ENCODE measurements around the gene ASZ1. TPM values are rescaled to one million over a fixed set of nuclear protein-coding genes. Genes with fewer than 3 reads are reported as not detected.

Gene ASZ1
- total and polyA plus RNA-seq, 2 donors (not counting 1 experiment from before 2014, with no cell fraction given), result not detected

DNA sequence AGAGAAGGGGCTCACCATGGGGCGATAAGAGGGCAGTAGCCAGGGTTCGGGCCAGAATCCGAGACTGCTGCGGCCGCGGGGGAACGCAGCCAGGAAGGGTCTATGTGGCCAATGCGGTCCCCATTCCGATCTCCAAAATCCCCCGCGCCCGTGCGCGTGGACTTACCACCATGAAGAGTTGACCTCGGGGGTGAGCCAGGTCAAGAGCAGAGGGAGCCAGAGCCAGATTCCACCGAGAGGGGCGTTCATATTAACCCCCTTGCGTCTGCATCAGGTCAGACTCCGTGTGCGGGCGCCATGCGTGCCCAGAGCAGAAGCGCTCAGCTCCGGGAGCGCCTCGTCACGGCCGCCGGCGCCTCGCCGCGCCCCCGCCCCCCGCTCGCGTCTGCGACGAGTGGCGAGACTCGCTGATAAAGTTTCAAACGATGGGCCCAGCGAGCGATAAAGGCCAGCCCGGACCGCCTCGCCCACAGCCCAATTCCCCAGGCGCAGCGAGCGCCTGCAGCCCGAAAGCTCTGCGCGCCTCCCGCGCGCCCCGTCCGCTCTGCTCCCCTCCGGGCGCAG, 104.5 kb downstream of the ASZ1 start, which contains the start of gene WNT2:
Gene WNT2 (minus strand): TSS at position 318 of the 564 bp plus-strand sequence. CDS start 69 bp downstream, at position 249.
- 7% methylated on average over 60 of the region's 60 CpGs for WGBS (ENCODE audit: insufficient coverage)
- Histone ChIP-seq H3K27ac (ENCODE audit: low read length in 2 of 2) (no peak within 1 kb of the TSS), H2AFZ (ENCODE audit: insufficient read depth, low read depth, low read length, poor library complexity, severe bottlenecking) (no peak within 1 kb of the TSS), H3K27me3 (replicated peaks in 1 of 4; ENCODE audit: control extremely low read depth in 1 of 4, control insufficient read depth in 3 of 4, insufficient read depth in 4 of 4, low read length in 3 of 4) (peaks cover 0 to 43% (median 14%) of the 10 kb centered on the region in 4 experiments), H3K4me2 (replicated peaks; ENCODE audit: low read depth, low read length, poor library complexity, severe bottlenecking) (no peak within 1 kb of the TSS), H3K36me3 (replicated peaks in 1 of 2; ENCODE audit: control extremely low read depth in 1 of 2, control insufficient read depth in 1 of 2, extremely low read depth in 1 of 2, insufficient read depth in 2 of 2, low read length in 1 of 2) (no peaks in the 10 kb centered on the region), H3K79me2 (ENCODE audit: control insufficient read depth, insufficient read depth, low read length) (no peaks in the 10 kb centered on the region), H3K9ac (ENCODE audit: low read length) (no peak within 1 kb of the TSS), H3K9me3 (ENCODE audit: control extremely low read depth in 1 of 3, control insufficient read depth in 2 of 3, insufficient read depth in 1 of 3, low read length in 2 of 3) (peaks cover 0 to 12% (median 0%) of the 10 kb centered on the region in 3 donors), H3K4me1 (ENCODE audit: control insufficient read depth in 2 of 2, insufficient read depth in 2 of 2, low read length in 2 of 2) (no peaks in the 10 kb centered on the region), H4K20me1 (ENCODE audit: control insufficient read depth, insufficient read depth, low read length, poor library complexity, severe bottlenecking) (no peaks in the 10 kb centered on the region), H3K4me3 (ENCODE audit: control extremely low read depth in 1 of 5, extremely low read depth in 1 of 5, insufficient read depth in 1 of 5, low read depth in 2 of 5, low read length in 4 of 5) (no peak within 1 kb of the TSS)
- Mint-ChIP-seq H3K4me3 (no peak within 1 kb of the TSS), H3K27me3 (peaks cover 63% of the 10 kb centered on the region), H3K4me1 (peaks cover 2% of the 10 kb centered on the region), H3K27ac (no peak within 1 kb of the TSS), H3K9me3 (ENCODE audit: insufficient read depth) (peaks cover 2% of the 10 kb centered on the region)
- no peak for TF ChIP-seq EZH2 (IDR thresholded peaks at IDR 0.05; ENCODE audit: borderline replicate concordance, insufficient read depth, low read depth, low read length, poor library complexity, severe bottlenecking)
- TF ChIP-seq, protein P1, sequence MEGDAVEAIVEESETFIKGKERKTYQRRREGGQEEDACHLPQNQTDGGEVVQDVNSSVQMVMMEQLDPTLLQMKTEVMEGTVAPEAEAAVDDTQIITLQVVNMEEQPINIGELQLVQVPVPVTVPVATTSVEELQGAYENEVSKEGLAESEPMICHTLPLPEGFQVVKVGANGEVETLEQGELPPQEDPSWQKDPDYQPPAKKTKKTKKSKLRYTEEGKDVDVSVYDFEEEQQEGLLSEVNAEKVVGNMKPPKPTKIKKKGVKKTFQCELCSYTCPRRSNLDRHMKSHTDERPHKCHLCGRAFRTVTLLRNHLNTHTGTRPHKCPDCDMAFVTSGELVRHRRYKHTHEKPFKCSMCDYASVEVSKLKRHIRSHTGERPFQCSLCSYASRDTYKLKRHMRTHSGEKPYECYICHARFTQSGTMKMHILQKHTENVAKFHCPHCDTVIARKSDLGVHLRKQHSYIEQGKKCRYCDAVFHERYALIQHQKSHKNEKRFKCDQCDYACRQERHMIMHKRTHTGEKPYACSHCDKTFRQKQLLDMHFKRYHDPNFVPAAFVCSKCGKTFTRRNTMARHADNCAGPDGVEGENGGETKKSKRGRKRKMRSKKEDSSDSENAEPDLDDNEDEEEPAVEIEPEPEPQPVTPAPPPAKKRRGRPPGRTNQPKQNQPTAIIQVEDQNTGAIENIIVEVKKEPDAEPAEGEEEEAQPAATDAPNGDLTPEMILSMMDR (IDR thresholded peaks at IDR 0.05), result no peak
- DNase-seq (no peak), ATAC-seq (ENCODE audit: low read depth) (no peak)
- intact Hi-C loops (cut with micrococcal nuclease), result no loop called here
- ChIA-PET CTCF (interaction anchor here (1.0 kb wide), 1 partner anchor 11 kb away, joined by 3 read pairs; no protein-coding TSS in a partner anchor), POLR2A (interaction anchor here (0.6 kb wide), 1 partner anchor 14 kb away, joined by 4 read pairs; no protein-coding TSS in a partner anchor)

DNA sequence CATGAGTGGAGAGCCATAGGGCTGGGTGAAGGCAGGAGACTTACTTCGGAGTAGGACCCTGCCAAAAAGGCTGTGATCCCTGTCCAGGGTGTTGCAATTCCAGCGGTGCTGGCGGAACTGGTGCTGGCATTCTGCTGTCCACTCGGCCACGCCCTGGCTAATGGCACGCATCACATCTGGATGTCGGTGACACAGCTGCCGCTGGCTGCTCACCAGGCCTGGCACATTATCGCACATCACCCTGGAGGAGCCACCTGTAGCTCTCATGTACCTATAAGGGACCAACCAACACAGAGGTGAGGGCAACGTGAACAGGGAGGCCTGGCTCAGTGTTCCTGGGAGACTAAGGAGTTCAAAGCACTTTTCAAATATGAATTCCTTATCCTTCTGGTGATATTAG, 106.8 kb downstream of the ASZ1 start:
- no peak overlapping the region for H3K9ac ChIP-seq (ENCODE audit: low read length)
- no peak overlapping the region for H3K27ac ChIP-seq (ENCODE audit: low read length in 2 of 2)
- Mint-ChIP-seq H3K9me3 (ENCODE audit: insufficient read depth) (peaks cover 2% of the 10 kb centered on the region), H3K27ac (no peak overlapping the region), H3K27me3 (peaks cover 56% of the 10 kb centered on the region), H3K4me1 (peaks cover 2% of the 10 kb centered on the region), H3K4me3 (no peak overlapping the region)
- H3K36me3 ChIP-seq (replicated peaks in 1 of 2; ENCODE audit: control extremely low read depth in 1 of 2, control insufficient read depth in 1 of 2, extremely low read depth in 1 of 2, insufficient read depth in 2 of 2, low read length in 1 of 2), result no peaks in the 10 kb centered on the region
- H3K27me3 ChIP-seq (replicated peaks in 1 of 4; ENCODE audit: control extremely low read depth in 1 of 4, control insufficient read depth in 3 of 4, insufficient read depth in 4 of 4, low read length in 3 of 4), result peaks cover 0 to 40% (median 14%) of the 10 kb centered on the region in 4 experiments
- no peak overlapping the region for H3K4me2 ChIP-seq (replicated peaks; ENCODE audit: low read depth, low read length, poor library complexity, severe bottlenecking)
- intact Hi-C loops (cut with micrococcal nuclease), result no loop called here
- H4K20me1 ChIP-seq (ENCODE audit: control insufficient read depth, insufficient read depth, low read length, poor library complexity, severe bottlenecking), result no peaks in the 10 kb centered on the region
- CTCF ChIA-PET, result no interaction called here
- no peak for ATAC-seq (ENCODE audit: low read depth)
- DNase-seq, result no peak
- H3K79me2 ChIP-seq (ENCODE audit: control insufficient read depth, insufficient read depth, low read length), result no peaks in the 10 kb centered on the region
- no peak overlapping the region for H3K4me3 ChIP-seq (ENCODE audit: control extremely low read depth in 1 of 5, extremely low read depth in 1 of 5, insufficient read depth in 1 of 5, low read depth in 2 of 5, low read length in 4 of 5)
- TF ChIP-seq, protein P1 (IDR thresholded peaks at IDR 0.05), result no peak
- no peak for TF ChIP-seq EZH2 (IDR thresholded peaks at IDR 0.05; ENCODE audit: borderline replicate concordance, insufficient read depth, low read depth, low read length, poor library complexity, severe bottlenecking)
- peaks cover 0 to 12% (median 0%) of the 10 kb centered on the region in 3 donors for H3K9me3 ChIP-seq (ENCODE audit: control extremely low read depth in 1 of 3, control insufficient read depth in 2 of 3, insufficient read depth in 1 of 3, low read length in 2 of 3)
- H3K4me1 ChIP-seq (ENCODE audit: control insufficient read depth in 2 of 2, insufficient read depth in 2 of 2, low read length in 2 of 2), result no peaks in the 10 kb centered on the region
- WGBS (ENCODE audit: insufficient coverage), result 94% methylated on average over 9 of the region's 10 CpGs
- H2AFZ ChIP-seq (ENCODE audit: insufficient read depth, low read depth, low read length, poor library complexity, severe bottlenecking), result no peak overlapping the region
- POLR2A ChIA-PET, result no interaction called here

Data from B cell (primary cell).